Measurements from ENCODE around the gene ECEL1. TPM values are rescaled to one million over a fixed set of nuclear protein-coding genes. Genes with fewer than 3 reads are reported as not detected.
"Not testable (repeated sequence)": the region's sequence is repeated elsewhere in the genome, so short reads cannot be mapped to it uniquely, and the experiment has no call there.

Gene ECEL1
- total and polyA plus RNA-seq, 7 donors, result 0.16 to 6.1 (median 0.71) TPM; not detected in 2

- 68 to 76% methylated on average over 21 of the region's 21 CpGs for WGBS, 2 donors
- Histone ChIP-seq H3K27ac (no peak overlapping the region), H3K4me3 (no peak overlapping the region), H3K27me3 (peaks cover 0 to 4% (median 0%) of the 10 kb centered on the region in 3 donors), H3K4me1 (peaks cover 0 to 3% (median 0%) of the 10 kb centered on the region in 4 donors), H3K36me3 (no peaks in the 10 kb centered on the region), H3K9me3 (no peaks in the 10 kb centered on the region)
- TF ChIP-seq, protein P1, sequence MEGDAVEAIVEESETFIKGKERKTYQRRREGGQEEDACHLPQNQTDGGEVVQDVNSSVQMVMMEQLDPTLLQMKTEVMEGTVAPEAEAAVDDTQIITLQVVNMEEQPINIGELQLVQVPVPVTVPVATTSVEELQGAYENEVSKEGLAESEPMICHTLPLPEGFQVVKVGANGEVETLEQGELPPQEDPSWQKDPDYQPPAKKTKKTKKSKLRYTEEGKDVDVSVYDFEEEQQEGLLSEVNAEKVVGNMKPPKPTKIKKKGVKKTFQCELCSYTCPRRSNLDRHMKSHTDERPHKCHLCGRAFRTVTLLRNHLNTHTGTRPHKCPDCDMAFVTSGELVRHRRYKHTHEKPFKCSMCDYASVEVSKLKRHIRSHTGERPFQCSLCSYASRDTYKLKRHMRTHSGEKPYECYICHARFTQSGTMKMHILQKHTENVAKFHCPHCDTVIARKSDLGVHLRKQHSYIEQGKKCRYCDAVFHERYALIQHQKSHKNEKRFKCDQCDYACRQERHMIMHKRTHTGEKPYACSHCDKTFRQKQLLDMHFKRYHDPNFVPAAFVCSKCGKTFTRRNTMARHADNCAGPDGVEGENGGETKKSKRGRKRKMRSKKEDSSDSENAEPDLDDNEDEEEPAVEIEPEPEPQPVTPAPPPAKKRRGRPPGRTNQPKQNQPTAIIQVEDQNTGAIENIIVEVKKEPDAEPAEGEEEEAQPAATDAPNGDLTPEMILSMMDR (IDR thresholded peaks at IDR 0.05), result peak in 2 of 4 experiments; percentile 15 to 18
- TF ChIP-seq POLR2AphosphoS5 (IDR thresholded peaks at IDR 0.05) (no peak), EP300 (IDR thresholded peaks at IDR 0.05) (no peak), POLR2A (IDR thresholded peaks at IDR 0.05) (no peak)
- DNase-seq, result no peak
- intact Hi-C loops (cut with DNase I), result loop anchor here (5.0 kb wide), 1 partner anchor 522 kb away; no protein-coding TSS in a partner anchor
Observed at GRCh38 chr2:232444409-232445148, 43.1 kb downstream of the ECEL1 start.

DNA sequence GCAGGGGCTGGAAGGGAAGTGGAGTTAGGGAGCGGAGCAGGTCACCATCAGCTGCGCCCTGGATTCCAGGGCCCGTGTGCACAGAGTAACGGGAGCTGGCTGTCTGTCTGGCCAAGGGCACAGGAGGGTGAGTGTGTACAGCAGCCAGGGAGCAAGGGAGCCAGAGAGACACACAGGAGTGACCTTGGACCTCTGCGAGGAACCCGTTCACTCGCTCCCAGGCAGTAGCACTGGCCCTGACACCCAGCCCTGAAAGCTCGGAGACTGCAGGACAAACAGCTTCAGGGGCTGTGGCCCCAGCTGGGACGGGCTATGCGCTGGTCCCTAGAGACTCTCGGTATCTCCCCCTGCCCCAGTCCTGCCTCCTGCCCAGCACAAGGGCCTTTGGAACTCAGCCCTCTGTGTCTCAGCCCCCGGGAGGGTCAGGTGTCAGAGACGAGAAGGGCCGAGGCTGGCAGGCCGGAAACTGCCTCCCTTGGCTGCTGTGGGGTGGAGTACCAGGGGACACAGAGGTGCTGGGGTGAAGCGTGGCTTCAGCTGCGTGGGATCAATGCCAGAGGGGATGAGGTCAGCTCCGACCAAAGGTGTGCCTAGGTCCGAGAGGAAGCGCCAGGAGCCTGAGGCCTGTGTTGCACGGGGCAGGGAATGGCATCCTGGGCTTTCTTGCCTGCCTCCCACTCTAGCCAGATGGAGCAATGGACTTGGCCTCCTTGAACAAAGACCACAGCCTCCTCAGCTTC is 43.8 kb downstream of the ECEL1 start:
- not testable (repeated sequence) for H3K27ac ChIP-seq, H3K4me3 ChIP-seq, DNase-seq, H3K4me1 ChIP-seq, H3K36me3 ChIP-seq, H3K27me3 ChIP-seq, H3K9me3 ChIP-seq
- 47 to 76% methylated on average over 16 of the region's 21 CpGs for WGBS, 2 donors
- intact Hi-C loops (cut with DNase I), result loop anchor here (5.0 kb wide), 1 partner anchor 522 kb away; no protein-coding TSS in a partner anchor

DNA sequence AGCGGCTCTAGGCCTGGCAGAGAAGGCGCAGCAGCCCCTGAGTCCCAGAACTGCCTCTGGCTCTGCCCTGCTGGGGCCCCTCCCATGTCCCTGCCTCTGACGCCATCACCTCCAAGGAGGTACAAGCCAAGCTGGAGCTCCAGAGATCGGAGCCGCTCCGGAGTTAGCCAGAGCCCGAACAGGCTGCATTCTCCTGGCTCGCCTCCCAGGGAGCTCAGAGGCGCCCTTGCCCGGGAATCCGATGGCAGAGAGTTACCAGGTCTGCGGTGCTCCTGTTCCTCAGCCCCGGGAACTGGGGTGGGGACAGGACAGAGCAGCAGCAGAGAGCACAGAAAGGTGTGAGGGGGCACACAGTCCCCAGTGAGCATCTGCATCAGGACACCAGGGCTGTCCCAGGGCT is 44.6 kb downstream of the ECEL1 start:
- 81 to 90% methylated on average over 13 of the region's 13 CpGs for WGBS, 2 donors
- not testable (repeated sequence) for H3K36me3 ChIP-seq, DNase-seq, H3K4me3 ChIP-seq, H3K9me3 ChIP-seq, H3K27ac ChIP-seq, H3K4me1 ChIP-seq, H3K27me3 ChIP-seq
- intact Hi-C loops (cut with DNase I), result loop anchor here (5.0 kb wide), 1 partner anchor 521 kb away; no protein-coding TSS in a partner anchor

- H3K27ac ChIP-seq, H3K27me3 ChIP-seq, H3K4me1 ChIP-seq, H3K4me3 ChIP-seq, H3K9me3 ChIP-seq, H3K36me3 ChIP-seq, DNase-seq: not testable (repeated sequence)
- 70 to 76% methylated on average over 13 of the region's 13 CpGs for WGBS, 2 donors
- intact Hi-C loops (cut with DNase I), result loop anchor here (5.0 kb wide), 1 partner anchor 520 kb away; no protein-coding TSS in a partner anchor
Observed at GRCh38 chr2:232442431-232442830, 45.2 kb downstream of the ECEL1 start.

- 83 to 89% methylated on average over 9 of the region's 10 CpGs for WGBS, 2 donors
- not testable (repeated sequence) for DNase-seq
Observed at GRCh38 chr2:232441922-232442321, 45.7 kb downstream of the ECEL1 start.

GRCh38 chr2:232441147-232441651 is 46.4 kb downstream of the ECEL1 start:
- intact Hi-C loops (cut with DNase I), result loop anchor here (2.0 to 5.0 kb wide), 2 partner anchors 82 to 519 kb away; no protein-coding TSS in a partner anchor
- H3K4me3 ChIP-seq, result no peak overlapping the region
- no peak for DNase-seq
- 73 to 76% methylated on average over 12 of the region's 12 CpGs for WGBS, 2 donors
- TF ChIP-seq EP300 (IDR thresholded peaks at IDR 0.05) (no peak), POLR2AphosphoS5 (IDR thresholded peaks at IDR 0.05) (no peak), POLR2A (IDR thresholded peaks at IDR 0.05) (no peak)
- TF ChIP-seq, protein P1 (IDR thresholded peaks at IDR 0.05), result no peak
- H3K27ac ChIP-seq, result no peak overlapping the region
- peaks cover 0 to 4% (median 0%) of the 10 kb centered on the region in 3 donors for H3K27me3 ChIP-seq
- H3K4me1 ChIP-seq, result peaks cover 0 to 3% (median 0%) of the 10 kb centered on the region in 4 donors
- H3K9me3 ChIP-seq, result no peaks in the 10 kb centered on the region
- no peaks in the 10 kb centered on the region for H3K36me3 ChIP-seq

More at GRCh38 chr2:232441922-232442321, 45.7 kb downstream of the ECEL1 start:
- H3K27ac ChIP-seq, H3K4me1 ChIP-seq, H3K27me3 ChIP-seq, H3K36me3 ChIP-seq, H3K4me3 ChIP-seq, H3K9me3 ChIP-seq: not testable (repeated sequence)
- intact Hi-C loops (cut with DNase I), result loop anchor here (2.0 to 5.0 kb wide), 2 partner anchors 81 to 520 kb away; no protein-coding TSS in a partner anchor
